Endometrium (tissue), 2 donors: Measurements from ENCODE around the gene IMMP2L.
"Not testable (repeated sequence)": the region's sequence is repeated elsewhere in the genome, so short reads cannot be mapped to it uniquely, and the experiment has no call there.

Experiments
- FAIRE-seq: peaks from 2 replicates; lab custom pipeline; 2012; peaks lifted over from hg19 to GRCh38; lab: Jason Lieb, UNC
- donor health status: control.
- donor health status: control.

IMMP2L gene

DNA sequence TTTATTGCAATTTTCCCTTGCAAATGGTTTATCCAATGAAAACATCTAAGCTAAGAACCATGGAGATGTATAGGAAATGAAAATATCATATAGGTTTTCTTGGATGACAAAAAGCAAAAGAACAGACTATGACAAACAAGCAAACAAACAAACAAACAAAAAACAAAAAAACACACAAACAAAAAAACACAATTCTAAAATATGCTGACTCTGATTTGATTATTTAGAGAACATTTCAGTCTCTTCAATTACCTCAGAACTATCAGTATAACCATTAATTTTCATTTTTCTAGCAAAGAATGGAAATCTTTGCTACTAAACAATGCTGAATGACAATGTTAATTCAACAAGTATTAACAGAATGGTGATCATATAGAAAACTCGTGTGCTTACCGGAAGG lies 840.9 kb downstream of the IMMP2L start:
- no peak for FAIRE-seq

DNA sequence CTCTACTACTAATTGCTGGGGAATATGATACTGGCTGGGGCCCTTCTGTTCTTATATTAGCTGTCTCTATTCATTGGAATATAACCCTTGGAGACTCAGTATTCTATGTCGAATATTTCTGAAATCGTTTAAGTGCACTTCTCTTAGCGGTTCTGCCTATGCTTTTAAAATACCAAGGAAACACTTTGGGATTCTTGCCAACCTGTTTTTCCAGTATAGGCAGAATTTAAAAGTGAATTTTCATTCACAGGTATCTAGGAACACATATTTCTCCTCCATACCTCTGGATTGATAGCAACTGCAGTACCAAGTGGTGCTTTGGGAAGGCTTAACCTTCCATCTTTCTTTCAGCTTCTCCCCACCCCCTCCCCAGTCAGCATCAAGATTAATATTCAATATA lies 841.7 kb downstream of the IMMP2L start:
- FAIRE-seq = no peak

DNA sequence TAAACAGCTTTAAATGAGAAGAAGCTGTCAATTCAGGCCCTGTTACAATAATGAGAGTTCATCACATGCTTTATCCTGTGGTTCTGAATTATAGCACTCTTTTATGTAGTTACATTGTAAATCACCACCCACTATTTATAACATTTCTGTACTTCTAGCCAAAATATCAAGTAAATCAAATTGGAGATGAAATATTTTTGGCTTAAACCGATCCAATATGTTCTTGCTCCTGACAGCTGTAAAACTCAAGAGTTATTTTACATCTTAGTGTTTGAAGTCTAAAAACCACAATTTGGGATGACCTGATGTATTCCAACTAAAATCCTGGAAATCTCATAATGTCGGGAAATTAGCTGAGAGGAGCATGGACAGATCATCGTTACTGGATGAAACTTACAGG lies 842.6 kb downstream of the IMMP2L start:
- no peak for FAIRE-seq

DNA sequence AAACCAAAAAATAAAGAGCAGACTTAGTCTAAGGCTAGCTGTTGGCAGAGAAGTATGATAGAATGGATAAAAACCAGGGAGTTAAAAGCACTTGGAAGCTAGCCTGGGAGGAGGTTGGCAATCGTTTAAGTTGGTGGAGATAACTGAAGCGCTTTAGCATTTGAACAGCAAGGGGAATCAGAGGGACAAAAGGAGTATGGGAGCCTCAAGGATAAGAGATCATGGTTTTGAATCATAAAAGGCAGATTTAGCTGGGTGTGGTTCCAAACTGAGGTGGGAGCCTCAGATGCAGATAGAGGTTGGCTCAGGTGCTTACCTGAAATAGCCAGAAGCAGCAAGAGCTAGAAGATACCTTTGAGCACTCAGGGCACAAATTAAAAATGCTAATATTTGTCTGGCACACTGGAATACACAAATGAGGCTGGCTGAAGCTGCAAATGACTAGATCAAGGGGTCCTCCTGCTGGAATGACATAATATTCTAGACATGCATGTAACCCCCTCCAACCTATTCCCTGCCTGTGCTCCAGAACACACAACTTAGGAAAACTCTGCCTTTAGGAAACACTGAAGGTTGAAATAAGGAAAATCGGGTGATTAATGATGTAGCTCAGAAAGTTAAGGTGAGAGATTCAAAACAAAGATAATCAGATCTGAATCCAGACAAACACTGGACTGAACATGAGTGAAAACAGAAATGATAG lies 843.6 kb downstream of the IMMP2L start:
- no peak for FAIRE-seq

DNA sequence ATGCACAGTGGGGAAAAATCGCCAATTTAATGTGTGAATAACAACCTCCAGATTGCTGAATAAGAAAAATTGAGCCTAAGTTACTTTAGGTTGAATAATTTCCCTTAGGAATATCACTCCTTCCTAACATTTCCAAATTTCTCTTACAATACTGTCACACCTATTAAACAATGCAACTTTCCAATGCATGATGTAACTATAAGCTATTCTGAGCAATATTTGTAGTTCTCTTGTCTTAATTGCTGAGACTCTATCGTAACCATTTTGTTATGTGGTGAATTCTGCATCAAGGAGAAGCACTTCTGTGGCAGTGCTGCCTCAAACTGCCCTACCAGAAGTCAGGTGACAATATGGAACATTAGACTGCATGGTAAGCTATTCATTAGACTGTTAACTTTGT lies 858.1 kb downstream of the IMMP2L start:
- FAIRE-seq = no peak

DNA sequence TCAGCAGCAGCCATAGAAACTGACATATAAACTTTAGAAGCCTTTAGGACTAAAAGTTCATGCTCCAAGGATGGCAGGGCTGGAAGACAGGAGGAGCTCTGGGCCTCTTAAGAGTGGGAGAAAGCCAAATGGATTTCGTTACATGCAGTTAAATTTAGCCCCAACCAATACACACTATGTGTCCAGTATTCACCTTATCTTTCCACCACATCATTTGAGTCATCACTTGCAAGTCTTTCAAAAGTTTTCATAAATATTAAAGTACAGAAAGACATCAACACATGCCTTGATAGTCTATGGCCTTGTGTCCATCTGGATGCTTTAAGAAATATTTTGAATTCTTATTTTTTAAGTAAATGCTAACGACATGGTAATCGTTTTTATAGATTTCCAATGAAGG lies 863.7 kb downstream of the IMMP2L start:
- FAIRE-seq = no peak

DNA sequence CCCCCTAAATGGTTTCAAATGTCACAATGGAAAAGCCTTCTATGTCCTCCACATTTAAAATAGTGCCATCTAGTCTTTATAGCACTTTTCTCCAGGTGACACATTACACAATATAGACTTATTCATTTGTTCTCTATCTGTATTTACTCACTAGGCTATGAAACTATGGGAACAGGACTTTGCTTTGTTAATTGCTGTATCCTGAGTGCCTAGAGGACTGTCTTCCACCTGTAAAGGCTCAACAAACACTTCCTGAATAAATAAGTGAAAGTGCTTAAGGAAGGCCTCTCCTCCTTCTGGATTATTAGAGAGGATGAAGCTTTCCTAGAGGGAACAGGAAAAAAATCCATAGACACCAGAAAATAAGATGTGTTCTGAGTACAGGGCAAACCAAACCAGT lies 868.9 kb downstream of the IMMP2L start:
- FAIRE-seq = no peak

DNA sequence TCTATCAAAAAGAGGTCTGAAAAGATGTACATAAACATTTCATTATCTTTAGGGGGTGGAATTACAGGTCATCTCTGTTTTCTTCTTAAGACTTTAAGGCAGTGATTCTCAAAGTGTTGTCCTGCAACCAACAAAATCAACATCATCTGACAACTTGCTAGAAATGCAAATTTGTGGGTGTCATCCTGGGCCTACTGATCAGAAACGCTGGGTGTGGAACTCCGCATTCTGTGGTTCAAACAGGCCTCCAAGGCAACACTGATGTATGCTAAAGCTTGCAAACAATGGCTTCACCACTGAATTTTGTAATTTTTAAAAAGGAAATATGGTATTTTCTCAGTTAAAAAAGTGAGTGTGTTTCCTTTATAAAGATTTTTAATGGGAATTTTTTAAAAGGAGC lies 873.4 kb downstream of the IMMP2L start:
- no peak for FAIRE-seq

DNA sequence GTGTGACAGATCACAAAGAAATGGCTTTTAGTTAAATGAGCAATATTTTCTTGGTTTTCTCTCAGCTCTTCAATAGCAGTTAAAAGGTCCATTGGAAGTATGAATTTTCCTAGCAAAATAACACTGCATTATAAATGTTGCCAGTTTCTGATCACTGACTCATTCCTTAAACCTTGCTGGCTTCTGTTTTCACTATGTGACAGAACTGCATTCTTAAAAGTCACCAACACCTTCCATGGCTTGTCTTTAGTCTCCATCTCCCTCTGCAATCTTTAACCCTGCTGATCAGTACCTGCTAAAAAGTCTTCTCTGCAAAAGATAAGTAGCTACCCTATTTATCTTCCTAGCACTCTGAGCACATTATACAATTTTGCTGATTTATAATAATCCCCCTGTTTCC lies 876.4 kb downstream of the IMMP2L start:
- FAIRE-seq = no peak

DNA sequence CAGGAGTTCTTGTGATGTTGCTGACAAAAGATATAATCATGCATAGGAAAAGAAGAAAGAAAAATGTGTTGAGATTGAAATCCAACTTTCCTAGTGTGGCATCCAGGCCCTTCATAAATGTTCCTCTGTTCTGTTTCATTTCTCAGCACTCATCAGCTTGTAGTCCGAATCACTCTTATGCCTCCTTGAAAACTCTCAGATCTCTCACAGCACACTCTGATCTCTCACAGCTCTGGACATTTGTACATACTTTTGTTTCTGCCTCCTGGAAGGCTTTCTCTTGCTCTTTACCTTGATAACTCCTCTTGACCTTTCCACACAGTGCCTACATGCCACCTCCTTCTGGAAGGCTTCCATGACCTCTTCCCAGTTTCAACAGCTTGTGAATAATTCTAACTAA lies 880.4 kb downstream of the IMMP2L start:
- no peak for FAIRE-seq

DNA sequence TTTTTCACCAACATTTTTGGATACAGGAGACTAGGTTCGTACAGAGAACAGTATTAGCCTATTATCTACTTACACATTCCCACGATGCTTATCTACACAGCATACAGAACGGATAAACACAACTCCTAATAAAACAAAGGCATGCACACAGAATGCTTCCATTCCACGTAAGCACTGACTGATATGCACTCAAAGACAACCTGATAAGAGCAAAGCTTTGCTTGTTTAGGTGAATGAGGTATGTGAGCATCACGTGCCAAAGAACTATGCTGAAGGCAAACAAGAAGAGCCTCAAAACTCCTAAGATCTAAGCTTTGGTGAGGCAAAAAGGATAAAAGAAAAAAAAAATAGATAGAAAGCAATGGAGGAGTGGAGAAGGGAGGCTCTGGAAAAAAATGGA lies 884.9 kb downstream of the IMMP2L start:
- no peak for FAIRE-seq

DNA sequence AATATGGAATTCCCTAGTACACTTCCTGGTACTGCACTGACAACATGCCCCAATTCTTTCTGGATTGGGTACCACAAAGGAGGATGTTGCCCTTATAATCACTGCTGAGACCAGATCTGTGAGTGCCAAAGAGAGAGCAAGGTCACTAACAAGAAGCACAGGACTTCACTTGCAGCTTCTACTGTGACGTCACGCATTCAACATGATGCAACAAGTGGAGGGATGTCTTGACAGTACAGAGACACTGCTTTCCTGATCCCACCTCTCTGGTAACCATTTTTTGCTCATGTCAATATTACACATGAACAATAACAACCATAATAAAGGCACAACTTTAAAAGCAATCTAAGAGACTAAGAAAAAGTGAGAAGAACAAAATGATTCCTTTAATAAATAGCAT lies 885.5 kb downstream of the IMMP2L start:
- no peak for FAIRE-seq

DNA sequence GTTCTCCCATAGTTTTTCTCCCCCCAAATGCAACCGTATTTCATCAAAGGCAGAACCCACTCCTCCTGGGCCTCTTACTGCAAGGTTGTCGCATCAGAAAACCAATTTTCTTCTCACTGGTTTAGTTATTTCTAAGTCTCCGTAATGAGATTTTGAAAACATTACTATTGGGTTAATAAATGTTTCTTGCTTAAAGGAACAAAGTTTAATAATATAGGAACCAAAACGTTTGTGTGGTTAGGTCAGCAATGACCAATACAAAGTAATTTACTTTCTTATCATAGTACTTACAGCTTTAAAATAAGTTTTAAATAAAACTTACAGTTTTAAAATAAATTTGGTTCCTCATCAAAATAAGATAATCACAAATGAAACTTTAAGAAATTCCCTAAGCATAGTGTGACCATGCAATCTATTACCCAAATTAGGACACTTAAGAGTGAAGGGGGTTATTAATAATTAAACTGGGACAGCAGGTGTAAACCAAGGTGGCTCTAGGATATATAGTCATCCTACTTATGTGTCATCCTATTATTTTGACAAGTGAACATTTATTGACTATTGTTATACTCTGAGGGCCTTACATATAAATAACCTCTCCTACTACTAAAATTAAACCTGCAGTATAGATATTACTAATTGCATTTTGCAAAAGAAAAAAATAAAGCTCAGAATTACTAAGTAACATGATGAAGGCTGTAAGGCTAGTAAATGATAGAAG lies 886.7 kb downstream of the IMMP2L start:
- no peak for FAIRE-seq

DNA sequence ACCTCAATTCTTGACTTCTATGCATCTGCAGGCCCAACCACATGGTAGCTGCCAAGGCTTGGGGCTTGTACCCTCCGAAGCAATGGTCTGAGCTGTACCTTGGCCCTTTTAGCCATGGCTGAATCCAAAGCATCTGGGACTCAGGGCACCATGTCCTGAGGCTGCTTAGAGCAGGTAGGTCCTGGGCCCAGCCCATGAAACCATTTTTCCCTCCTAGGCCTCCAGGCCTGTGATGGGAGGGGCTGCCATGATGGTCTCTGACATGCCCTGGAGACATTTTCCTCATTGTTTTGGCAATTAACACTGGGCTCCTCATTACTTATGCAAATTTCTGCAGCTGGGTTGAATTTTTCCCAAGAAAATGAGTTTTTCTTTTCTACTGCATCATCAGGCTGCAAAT lies 889.1 kb downstream of the IMMP2L start:
- FAIRE-seq = no peak

DNA sequence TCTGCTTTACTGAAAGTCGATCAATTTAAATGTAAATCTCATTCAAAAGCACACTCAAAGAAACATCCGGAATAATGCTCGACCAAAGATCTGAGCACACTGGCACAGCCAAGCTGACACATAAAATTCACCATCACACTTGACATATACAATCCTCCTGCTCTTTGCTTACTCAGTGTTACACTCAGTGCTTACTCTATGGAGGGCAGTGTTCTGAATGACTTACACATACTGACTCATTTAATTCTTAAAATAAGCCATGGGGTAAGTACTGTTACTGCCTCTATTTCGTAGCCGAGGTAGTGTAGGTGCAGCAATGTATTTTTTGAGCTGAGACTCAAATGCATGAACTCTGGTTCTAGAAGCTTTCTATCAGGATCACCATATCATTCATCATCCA lies 892.9 kb downstream of the IMMP2L start:
- no peak for FAIRE-seq

DNA sequence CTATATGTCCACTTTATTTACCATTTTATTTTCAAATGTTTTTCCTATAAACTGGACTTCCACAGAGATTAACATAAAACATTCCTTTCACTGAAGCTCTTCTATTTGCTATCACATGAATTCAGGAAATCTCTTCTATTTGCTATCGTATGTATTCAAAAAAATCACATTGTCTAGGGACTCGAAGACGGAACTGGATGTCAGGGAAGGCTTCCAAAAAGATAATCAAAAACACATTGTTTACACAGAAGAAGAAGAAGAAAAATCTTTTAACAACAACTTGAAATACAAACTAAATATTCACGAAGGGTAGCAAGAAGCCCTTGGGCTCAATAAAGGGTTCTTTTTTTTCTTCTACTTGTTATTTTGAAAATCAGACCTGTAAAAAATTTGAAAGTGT lies 897.5 kb downstream of the IMMP2L start:
- FAIRE-seq = peak; percentile 87

DNA sequence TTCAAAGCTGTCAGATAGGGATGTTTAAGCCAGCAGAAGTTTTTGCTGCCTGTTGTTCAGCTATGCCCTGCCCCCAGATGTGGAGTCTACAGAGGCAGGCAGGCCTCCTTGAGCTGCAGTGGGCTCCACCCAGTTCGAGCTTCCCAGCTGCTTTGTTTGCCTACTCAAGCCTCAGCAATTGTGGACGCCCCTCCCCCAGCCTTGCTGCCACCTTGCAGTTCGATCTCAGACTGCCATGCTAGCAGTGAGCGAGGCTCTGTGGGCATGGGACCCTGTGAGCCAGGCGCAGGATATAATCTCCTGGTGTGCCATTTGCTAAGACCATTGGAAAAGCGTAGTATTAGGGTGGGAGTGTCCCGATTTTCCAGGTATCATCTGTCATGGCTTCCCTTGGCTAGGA lies 901.7 kb downstream of the IMMP2L start:
- not testable (repeated sequence) for FAIRE-seq

DNA sequence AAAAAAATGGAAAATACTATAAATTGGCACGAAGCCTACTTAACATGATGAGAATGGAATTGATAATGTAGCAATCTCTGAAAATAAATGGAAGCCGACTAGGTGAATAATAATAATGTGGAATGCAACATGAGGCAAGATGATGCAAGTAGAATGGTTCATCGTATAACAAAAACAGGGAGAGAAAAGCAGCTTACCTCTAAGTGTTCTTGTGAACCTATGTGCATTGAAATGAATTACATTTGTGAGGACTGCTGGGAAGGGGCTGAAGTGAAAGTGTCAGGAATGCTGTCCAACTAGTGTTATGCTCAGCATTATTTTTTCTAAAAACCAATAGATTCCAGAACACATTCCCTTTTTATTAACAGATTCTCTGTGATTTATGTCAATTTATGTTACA lies 912.0 kb downstream of the IMMP2L start:
- no peak for FAIRE-seq

DNA sequence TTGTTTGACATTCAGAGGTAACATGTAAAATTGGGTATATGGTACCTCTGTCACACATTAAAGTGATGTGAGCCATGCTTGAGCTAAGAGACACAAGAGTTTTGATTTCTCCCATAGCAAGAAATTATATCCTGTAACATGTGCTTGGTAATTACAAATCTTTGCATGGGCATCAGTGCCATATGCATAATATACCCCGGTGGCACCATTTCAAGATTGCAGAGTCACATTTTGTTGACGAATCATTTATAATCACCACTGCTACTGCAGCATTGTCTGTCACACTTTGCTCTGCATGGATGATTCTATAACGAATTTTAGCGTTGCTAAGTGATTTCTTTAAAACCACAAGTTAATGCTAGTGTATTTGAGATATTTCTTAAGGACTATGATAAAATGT lies 915.0 kb downstream of the IMMP2L start:
- no peak for FAIRE-seq

DNA sequence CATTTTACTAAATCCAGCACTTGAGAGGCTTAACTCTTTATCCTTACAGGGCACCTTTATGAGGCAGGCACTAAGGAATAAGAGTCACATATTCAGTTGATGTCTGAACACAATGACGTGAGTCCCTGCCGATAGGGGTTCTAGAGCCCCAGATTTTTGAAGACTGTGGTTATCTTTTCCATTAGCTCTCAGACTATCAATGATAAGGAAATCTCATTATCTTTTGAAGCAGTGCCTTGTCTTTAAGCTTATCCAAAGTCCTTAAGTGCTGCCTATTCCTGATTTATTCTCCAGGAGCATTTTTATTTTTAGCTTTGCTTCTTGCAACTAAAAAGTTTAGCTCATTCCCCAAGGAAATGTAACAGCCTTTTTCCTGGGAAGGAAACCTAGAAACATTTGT lies 915.5 kb downstream of the IMMP2L start:
- no peak for FAIRE-seq

DNA sequence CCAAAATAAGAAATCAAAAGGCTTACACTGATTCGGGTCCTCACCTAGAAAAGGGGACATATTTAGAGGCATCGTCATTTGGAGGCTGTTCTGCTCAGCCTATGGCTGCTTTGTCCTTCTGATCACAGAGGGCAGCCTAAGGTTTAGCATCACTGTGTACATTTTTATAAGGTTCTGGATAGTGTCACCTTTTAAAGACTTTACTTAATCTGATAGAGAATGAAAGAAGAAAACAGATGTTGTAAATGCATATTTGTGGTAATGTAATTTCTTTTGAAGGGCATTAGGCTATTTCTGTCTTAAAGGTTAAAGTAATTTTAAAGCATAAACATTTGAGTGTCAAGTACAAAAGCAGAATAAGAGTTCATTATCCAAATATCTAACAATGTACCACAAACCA lies 916.7 kb downstream of the IMMP2L start:
- FAIRE-seq = no peak

DNA sequence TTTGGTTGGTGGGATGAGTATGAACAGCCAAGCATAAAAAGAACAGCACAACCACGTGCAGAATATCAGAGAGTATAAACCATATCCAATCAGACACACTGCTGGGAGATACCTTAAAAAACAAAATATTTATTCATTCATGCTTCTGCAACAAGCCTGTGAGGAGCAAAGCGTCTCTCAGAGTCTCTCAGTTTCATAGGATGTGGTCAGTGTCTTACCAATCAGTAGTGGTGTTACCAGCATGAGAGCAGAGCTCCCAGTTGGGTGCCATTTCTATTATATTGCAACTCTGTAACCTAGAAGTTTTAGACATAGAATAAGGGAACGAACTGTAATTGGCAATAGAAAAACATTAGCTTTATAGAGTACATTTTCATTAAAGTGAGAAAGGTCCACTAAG lies 917.2 kb downstream of the IMMP2L start:
- no peak for FAIRE-seq

DNA sequence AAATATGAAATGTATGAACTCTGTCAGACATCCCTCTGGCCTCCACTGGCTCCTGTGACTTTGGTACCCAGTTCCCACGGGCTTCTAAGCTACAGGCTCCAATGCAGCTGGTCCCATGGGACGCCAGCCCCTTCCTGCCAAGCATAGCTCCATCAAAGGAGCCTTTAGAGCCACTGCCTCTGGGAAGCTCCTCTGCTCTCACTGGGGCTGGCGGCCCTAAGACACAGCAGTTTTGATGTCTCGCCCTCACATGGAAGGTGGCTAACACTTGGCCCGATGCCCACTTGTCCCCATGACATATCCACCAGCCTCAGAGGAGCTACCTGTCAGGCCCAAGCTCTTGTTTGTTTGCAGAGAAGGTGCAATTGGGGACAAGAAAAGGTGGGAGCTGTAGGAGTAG lies 925.0 kb downstream of the IMMP2L start:
- no peak for FAIRE-seq

DNA sequence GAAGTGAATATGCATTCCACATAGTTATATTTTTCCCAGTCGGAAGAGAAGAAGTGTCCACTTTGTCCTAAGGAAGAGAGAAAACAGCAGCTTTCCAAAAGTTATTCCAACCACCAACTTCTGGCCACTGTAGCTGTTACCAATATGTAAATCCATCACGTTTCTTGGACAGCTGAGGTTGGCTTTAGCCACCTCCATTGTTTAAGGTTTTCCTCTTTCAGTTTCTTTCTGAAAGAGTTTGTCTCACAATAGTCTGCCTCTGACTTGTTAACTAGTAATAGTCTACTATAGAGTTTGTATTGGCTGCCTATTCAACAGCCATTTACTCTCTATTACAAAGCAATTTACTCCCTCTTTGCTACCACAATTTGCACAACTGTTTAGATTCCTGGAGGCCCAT lies 929.0 kb downstream of the IMMP2L start:
- no peak for FAIRE-seq
